AG04450 (cell line): ENCODE measurements around the gene POLDIP3. TPM values are rescaled to one million over a fixed set of nuclear protein-coding genes. Genes with fewer than 3 reads are reported as not detected.

Experiments used
- CTCF ChIA-PET: fragments of 300-600, 350-600 bp; formaldehyde crosslinking; extraction: SDS; loops from one replicate; lab custom pipeline; 2022; ENCODE audit warnings: antibody characterized with exemption, inconsistent platforms; lab: Charles Lee
- POLR2A ChIA-PET: fragments of 350-600 bp; formaldehyde crosslinking; extraction: SDS; loops from one replicate; lab custom pipeline; 2021; ENCODE audit warnings: antibody characterized with exemption, inconsistent platforms; lab: Yijun Ruan, JAX
- DNase-seq: peaks from one replicate; pipeline ENCODE4 v3.0.0-alpha.2; 2011; ENCODE audit warnings: low read depth, low spot score
- H3K27ac ChIP-seq: one replicate; pipeline ENCODE4 v1.5.1; 2012; ENCODE audit warnings: low read depth, low read length, control low read depth
- H3K27me3 ChIP-seq: one replicate; pipeline ENCODE4 v1.6.0; 2012; ENCODE audit warnings: low read length; ENCODE audit not compliant: control insufficient read depth, insufficient read depth
- H3K4me3 ChIP-seq: 2 replicates; pipeline ENCODE4 v1.5.1; 2011; ENCODE audit warnings: mild to moderate bottlenecking, low read depth, low read length, control low read depth
- H3K9me3 ChIP-seq: 2 replicates; pipeline ENCODE4 v1.5.1; 2012; ENCODE audit warnings: low read length; ENCODE audit not compliant: control insufficient read depth, insufficient read depth
- polyA plus RNA-seq: library from polyadenylated mRNA; depleted of rRNA; stranded (reverse); fragments of >200 nt; gene quantifications from 2 replicates; pipeline ENCODE4 v1.2.3, GENCODE V29; 2011
- TF ChIP-seq, protein P1 (sequence below): IDR thresholded peaks from 2 replicates; pipeline ENCODE4 v1.5.1; 2011; ENCODE audit warnings: low read depth, low read length, control low read depth, inconsistent platforms

POLDIP3 gene
- polyA plus RNA-seq, 1 experiment, result 50.6 TPM

DNA sequence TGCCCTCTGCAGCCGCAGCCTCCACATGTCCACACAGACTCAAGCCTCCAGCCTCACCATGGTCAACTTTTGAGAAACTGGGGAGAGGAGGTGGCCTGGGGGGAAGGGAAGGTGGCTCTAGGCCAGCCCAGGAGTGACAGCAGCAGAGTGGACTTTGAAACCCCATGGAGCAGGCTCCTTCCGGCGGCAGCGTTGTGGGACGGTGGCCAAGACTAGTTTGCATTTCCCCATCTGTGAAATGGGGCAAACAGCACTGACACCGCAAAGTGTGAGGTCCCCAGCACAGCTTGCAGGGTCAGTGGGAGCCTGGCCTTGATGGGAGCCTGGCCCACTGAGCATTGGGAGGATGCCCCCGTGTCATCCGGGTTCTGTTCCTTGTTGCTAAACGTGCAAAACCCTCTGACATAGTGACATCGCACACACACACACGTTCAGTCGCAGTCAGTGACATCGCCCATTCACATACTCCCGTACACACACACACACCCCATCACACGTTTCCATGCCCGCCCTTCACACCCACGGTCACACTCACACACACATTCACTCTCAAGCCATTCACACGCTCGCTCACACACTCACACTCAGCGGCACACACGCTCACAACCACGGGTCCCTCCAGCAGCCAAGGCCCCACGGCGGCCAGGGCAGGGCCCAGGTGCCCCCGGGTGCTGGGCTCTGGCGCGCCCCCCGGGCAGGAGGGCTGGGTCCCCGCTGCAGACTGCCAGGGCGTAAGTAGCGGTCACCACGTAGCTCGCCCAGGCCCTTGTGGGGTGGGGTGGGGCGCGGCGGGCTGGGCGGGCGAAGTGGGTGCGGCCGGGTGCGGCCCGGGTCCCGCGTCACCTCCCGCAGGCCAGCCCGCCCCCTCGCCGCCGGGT is 33.9 kb upstream of the POLDIP3 start:
- TF ChIP-seq, protein P1, sequence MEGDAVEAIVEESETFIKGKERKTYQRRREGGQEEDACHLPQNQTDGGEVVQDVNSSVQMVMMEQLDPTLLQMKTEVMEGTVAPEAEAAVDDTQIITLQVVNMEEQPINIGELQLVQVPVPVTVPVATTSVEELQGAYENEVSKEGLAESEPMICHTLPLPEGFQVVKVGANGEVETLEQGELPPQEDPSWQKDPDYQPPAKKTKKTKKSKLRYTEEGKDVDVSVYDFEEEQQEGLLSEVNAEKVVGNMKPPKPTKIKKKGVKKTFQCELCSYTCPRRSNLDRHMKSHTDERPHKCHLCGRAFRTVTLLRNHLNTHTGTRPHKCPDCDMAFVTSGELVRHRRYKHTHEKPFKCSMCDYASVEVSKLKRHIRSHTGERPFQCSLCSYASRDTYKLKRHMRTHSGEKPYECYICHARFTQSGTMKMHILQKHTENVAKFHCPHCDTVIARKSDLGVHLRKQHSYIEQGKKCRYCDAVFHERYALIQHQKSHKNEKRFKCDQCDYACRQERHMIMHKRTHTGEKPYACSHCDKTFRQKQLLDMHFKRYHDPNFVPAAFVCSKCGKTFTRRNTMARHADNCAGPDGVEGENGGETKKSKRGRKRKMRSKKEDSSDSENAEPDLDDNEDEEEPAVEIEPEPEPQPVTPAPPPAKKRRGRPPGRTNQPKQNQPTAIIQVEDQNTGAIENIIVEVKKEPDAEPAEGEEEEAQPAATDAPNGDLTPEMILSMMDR, result no peak

GRCh38 chr22:42648017-42648367 is 33.3 kb upstream of the POLDIP3 start:
- Histone ChIP-seq H3K4me3 (peak overlapping the region; percentile 88), H3K27ac (no peak overlapping the region), H3K27me3 (no peaks in the 10 kb centered on the region), H3K9me3 (no peaks in the 10 kb centered on the region; the same call in 1 of the 2 replicates)
- CTCF ChIA-PET, result interaction anchor here (1.5 to 2.2 kb wide), 2 partner anchors 26 to 172 kb away, joined by 3 to 7 read pairs; no protein-coding TSS in a partner anchor
- POLR2A ChIA-PET, result interaction anchor here (1.4 kb wide), 1 partner anchor 33 kb away, joined by 3 read pairs; the partner anchor contains the start of gene POLDIP3
- DNase-seq, result no peak
- TF ChIP-seq, protein P1, result no peak

More for the DNA sequence above, 33.9 kb upstream of the POLDIP3 start:
- no peaks in the 10 kb centered on the region for H3K27me3 ChIP-seq
- H3K9me3 ChIP-seq, result no peaks in the 10 kb centered on the region; the same call in 1 of the 2 replicates
- H3K27ac ChIP-seq, result peak overlapping the region; percentile 31
- no peak for DNase-seq
- H3K4me3 ChIP-seq, result peak overlapping the region; percentile 88
- POLR2A ChIA-PET, result interaction anchor here (0.6 to 1.6 kb wide), 5 partner anchors 13 to 271 kb away, joined by 3 to 12 read pairs (median 4); partner anchors contain the start of gene POLDIP3
- CTCF ChIA-PET, result interaction anchor here (0.7 to 2.2 kb wide), 4 partner anchors 10 to 172 kb away, joined by 3 to 12 read pairs (median 6); no protein-coding TSS in a partner anchor

- no peak overlapping the region for H3K4me3 ChIP-seq
- POLR2A ChIA-PET, result interaction anchor here (0.5 kb wide), 1 partner anchor 488 kb away, joined by 5 read pairs; no protein-coding TSS in a partner anchor
- CTCF ChIA-PET, result interaction anchor here (1.5 to 2.2 kb wide), 2 partner anchors 25 to 173 kb away, joined by 3 to 7 read pairs; no protein-coding TSS in a partner anchor
Measured at GRCh38 chr22:42646569-42647525, 32.2 kb upstream of the POLDIP3 start.

GRCh38 chr22:42645938-42646568 is 31.4 kb upstream of the POLDIP3 start:
- DNase-seq, result no peak
- ChIA-PET CTCF (interaction anchor here (2.2 kb wide), 1 partner anchor 25 kb away, joined by 7 read pairs; no protein-coding TSS in a partner anchor), POLR2A (interaction anchor here (0.5 kb wide), 1 partner anchor 489 kb away, joined by 5 read pairs; no protein-coding TSS in a partner anchor)
- Histone ChIP-seq H3K27me3 (no peaks in the 10 kb centered on the region), H3K9me3 (no peaks in the 10 kb centered on the region; the same call in 1 of the 2 replicates), H3K27ac (no peak overlapping the region), H3K4me3 (no peak overlapping the region)
- TF ChIP-seq, protein P1, result no peak

More at GRCh38 chr22:42646569-42647525, 32.2 kb upstream of the POLDIP3 start:
- no peaks in the 10 kb centered on the region; the same call in 1 of the 2 replicates for H3K9me3 ChIP-seq
- TF ChIP-seq, protein P1, result no peak
- H3K27me3 ChIP-seq, result no peaks in the 10 kb centered on the region
- no peak overlapping the region for H3K27ac ChIP-seq
- DNase-seq, result no peak
